Measurements from ENCODE around the gene SMURF1. TPM values are rescaled to one million over a fixed set of nuclear protein-coding genes. Genes with fewer than 3 reads are reported as not detected.

The SMURF1 gene
- total and polyA plus RNA-seq, 2 donors (not counting 1 experiment from before 2014, with no cell fraction given) = 17.2 to 18.7 TPM

DNA sequence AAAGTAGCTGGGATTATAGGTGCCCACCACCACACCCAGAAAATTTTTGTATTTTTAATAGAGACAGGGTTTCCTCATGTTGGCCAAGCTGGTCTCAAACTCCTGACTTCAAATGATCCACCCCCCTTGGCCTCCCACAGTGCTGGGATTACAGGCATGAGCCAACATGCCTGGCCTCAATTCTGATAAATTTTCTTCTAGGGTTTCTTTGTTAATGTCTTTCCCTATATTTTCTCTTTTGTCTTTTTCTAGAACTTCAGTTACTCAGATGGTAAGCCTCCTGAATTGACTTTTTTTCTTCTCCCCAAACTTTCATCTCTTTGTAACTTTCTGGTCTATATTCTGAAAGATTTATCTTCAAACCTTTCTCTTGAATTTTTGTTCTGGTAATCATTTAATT, 12.7 kb upstream of the SMURF1 start:
- H3K4me3 ChIP-seq (replicated peaks in 1 of 4; ENCODE audit: control extremely low read depth in 1 of 4, insufficient read depth in 1 of 4, low read depth in 3 of 4, low read length in 4 of 4) = no peak overlapping the region
- no peaks in the 10 kb centered on the region for H3K27me3 ChIP-seq (ENCODE audit: control insufficient read depth, insufficient read depth, low read length)
- no peak overlapping the region for H2AFZ ChIP-seq (ENCODE audit: low read length)
- no peak overlapping the region for H3K9ac ChIP-seq (ENCODE audit: insufficient read depth, low read length)
- H3K9me3 ChIP-seq (ENCODE audit: control insufficient read depth, insufficient read depth, low read depth, low read length) = no peaks in the 10 kb centered on the region
- H3K36me3 ChIP-seq (ENCODE audit: control insufficient read depth, insufficient read depth, low read length) = no peaks in the 10 kb centered on the region
- no peaks in the 10 kb centered on the region for H3K4me1 ChIP-seq (ENCODE audit: control insufficient read depth, extremely low read depth, insufficient read depth, low read length)
- H3K4me2 ChIP-seq (ENCODE audit: extremely low read depth, insufficient read depth, low read length) = no peak overlapping the region
- no peak for DNase-seq (ENCODE audit: low read depth in 2 of 2)
- H3K79me2 ChIP-seq (ENCODE audit: control insufficient read depth, insufficient read depth, low read length) = no peaks in the 10 kb centered on the region
- H3K27ac ChIP-seq (ENCODE audit: insufficient read depth, low read length) = no peak overlapping the region
- TF ChIP-seq, protein P1, sequence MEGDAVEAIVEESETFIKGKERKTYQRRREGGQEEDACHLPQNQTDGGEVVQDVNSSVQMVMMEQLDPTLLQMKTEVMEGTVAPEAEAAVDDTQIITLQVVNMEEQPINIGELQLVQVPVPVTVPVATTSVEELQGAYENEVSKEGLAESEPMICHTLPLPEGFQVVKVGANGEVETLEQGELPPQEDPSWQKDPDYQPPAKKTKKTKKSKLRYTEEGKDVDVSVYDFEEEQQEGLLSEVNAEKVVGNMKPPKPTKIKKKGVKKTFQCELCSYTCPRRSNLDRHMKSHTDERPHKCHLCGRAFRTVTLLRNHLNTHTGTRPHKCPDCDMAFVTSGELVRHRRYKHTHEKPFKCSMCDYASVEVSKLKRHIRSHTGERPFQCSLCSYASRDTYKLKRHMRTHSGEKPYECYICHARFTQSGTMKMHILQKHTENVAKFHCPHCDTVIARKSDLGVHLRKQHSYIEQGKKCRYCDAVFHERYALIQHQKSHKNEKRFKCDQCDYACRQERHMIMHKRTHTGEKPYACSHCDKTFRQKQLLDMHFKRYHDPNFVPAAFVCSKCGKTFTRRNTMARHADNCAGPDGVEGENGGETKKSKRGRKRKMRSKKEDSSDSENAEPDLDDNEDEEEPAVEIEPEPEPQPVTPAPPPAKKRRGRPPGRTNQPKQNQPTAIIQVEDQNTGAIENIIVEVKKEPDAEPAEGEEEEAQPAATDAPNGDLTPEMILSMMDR (conservative IDR thresholded peaks at IDR 0.05 in 1 of 2, IDR thresholded peaks at IDR 0.05 in 1 of 2; ENCODE audit: low read depth in 1 of 2, low read length in 2 of 2) = no peak
- TF ChIP-seq EZH2 (IDR thresholded peaks at IDR 0.05; ENCODE audit: low read length, missing control alignments) = no peak
- no peaks in the 10 kb centered on the region for H4K20me1 ChIP-seq (ENCODE audit: control insufficient read depth, extremely low read depth, insufficient read depth, low read length)

DNA sequence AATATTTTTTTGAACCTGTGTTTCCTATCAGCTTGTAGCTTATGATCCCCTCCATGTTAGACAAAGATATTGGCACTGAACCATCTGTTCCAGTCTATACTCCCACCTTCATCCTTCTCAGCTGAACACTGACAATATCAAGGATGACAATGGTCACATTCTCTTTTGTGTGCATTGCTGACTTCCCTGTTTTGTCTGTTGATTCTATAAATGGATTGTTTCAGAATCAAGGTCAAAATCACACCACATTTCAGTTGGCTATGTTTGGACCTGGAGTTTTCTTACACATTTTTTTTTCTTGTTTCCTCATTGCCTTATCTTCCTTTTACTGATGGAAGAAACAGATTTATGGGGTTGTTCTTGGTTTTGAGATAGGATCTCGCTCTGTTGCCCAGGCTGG, 11.3 kb upstream of the SMURF1 start:
- DNase-seq (ENCODE audit: low read depth in 2 of 2) = no peak
- Histone ChIP-seq H3K36me3 (ENCODE audit: control insufficient read depth, insufficient read depth, low read length) (no peaks in the 10 kb centered on the region), H3K4me1 (ENCODE audit: control insufficient read depth, extremely low read depth, insufficient read depth, low read length) (no peaks in the 10 kb centered on the region), H3K27me3 (ENCODE audit: control insufficient read depth, insufficient read depth, low read length) (no peaks in the 10 kb centered on the region), H3K9me3 (ENCODE audit: control insufficient read depth, insufficient read depth, low read depth, low read length) (no peaks in the 10 kb centered on the region), H3K4me2 (ENCODE audit: extremely low read depth, insufficient read depth, low read length) (no peak overlapping the region), H3K4me3 (replicated peaks in 1 of 4; ENCODE audit: control extremely low read depth in 1 of 4, insufficient read depth in 1 of 4, low read depth in 3 of 4, low read length in 4 of 4) (no peak overlapping the region), H4K20me1 (ENCODE audit: control insufficient read depth, extremely low read depth, insufficient read depth, low read length) (no peaks in the 10 kb centered on the region), H3K79me2 (ENCODE audit: control insufficient read depth, insufficient read depth, low read length) (no peaks in the 10 kb centered on the region), H3K27ac (ENCODE audit: insufficient read depth, low read length) (no peak overlapping the region), H3K9ac (ENCODE audit: insufficient read depth, low read length) (no peak overlapping the region), H2AFZ (ENCODE audit: low read length) (no peak overlapping the region)
- no peak for TF ChIP-seq EZH2 (IDR thresholded peaks at IDR 0.05; ENCODE audit: low read length, missing control alignments)
- TF ChIP-seq, protein P1 (conservative IDR thresholded peaks at IDR 0.05 in 1 of 2, IDR thresholded peaks at IDR 0.05 in 1 of 2; ENCODE audit: low read depth in 1 of 2, low read length in 2 of 2) = no peak

DNA sequence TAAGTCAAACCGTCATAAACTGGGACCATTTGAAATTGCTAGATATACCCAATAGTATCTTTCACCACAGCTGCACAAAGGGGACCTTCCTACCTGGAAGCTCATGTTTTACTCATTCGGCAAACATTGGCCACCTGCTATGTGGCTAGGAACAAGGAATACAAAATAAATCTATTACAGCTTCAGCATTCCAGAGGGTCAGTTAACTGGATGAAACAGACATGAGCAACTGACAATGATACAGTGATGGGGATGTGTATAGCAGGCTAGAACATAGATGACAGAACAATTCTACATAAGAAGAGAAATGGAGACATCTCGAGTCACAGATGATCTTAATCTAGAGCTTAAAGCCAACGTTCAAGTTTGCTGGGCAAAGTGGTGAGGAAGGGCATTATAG, 3.1 kb upstream of the SMURF1 start:
- TF ChIP-seq EZH2 (IDR thresholded peaks at IDR 0.05; ENCODE audit: low read length, missing control alignments) = no peak
- TF ChIP-seq, protein P1 (conservative IDR thresholded peaks at IDR 0.05 in 1 of 2, IDR thresholded peaks at IDR 0.05 in 1 of 2; ENCODE audit: low read depth in 1 of 2, low read length in 2 of 2) = no peak
- peaks cover 2% of the 10 kb centered on the region for H3K4me1 ChIP-seq (ENCODE audit: control insufficient read depth, extremely low read depth, insufficient read depth, low read length)
- no peaks in the 10 kb centered on the region for H3K9me3 ChIP-seq (ENCODE audit: control insufficient read depth, insufficient read depth, low read depth, low read length)
- H3K27me3 ChIP-seq (ENCODE audit: control insufficient read depth, insufficient read depth, low read length) = no peaks in the 10 kb centered on the region
- H3K4me2 ChIP-seq (ENCODE audit: extremely low read depth, insufficient read depth, low read length) = no peak overlapping the region
- no peak overlapping the region for H3K4me3 ChIP-seq (replicated peaks in 1 of 4; ENCODE audit: control extremely low read depth in 1 of 4, insufficient read depth in 1 of 4, low read depth in 3 of 4, low read length in 4 of 4)
- H4K20me1 ChIP-seq (ENCODE audit: control insufficient read depth, extremely low read depth, insufficient read depth, low read length) = no peaks in the 10 kb centered on the region
- no peaks in the 10 kb centered on the region for H3K36me3 ChIP-seq (ENCODE audit: control insufficient read depth, insufficient read depth, low read length)
- H3K79me2 ChIP-seq (ENCODE audit: control insufficient read depth, insufficient read depth, low read length) = peaks cover 1% of the 10 kb centered on the region
- H2AFZ ChIP-seq (ENCODE audit: low read length) = no peak overlapping the region
- no peak overlapping the region for H3K9ac ChIP-seq (ENCODE audit: insufficient read depth, low read length)
- no peak for DNase-seq (ENCODE audit: low read depth in 2 of 2)
- H3K27ac ChIP-seq (ENCODE audit: insufficient read depth, low read length) = no peak overlapping the region
